Stromal cell of bone marrow (primary cell): Measurements from ENCODE around the gene CD151.

Experiments used
- DNase-seq: peaks from one replicate; pipeline ENCODE4 v3.0.0-alpha.2; 2012; ENCODE audit warnings: low read depth

CD151 gene

GRCh38 chr11:871472-871871, 38.7 kb downstream of the CD151 start:
- DNase-seq = no peak

- no peak for DNase-seq
Observed at GRCh38 chr11:872799-873198, 40.0 kb downstream of the CD151 start.

- DNase-seq = no peak
Observed at GRCh38 chr11:873706-874105, 41.0 kb downstream of the CD151 start.

- DNase-seq = no peak
Observed at GRCh38 chr11:875203-875602, 42.5 kb downstream of the CD151 start.

- DNase-seq = no peak
Observed at GRCh38 chr11:875769-876301, 43.1 kb downstream of the CD151 start.

- no peak for DNase-seq
Observed at GRCh38 chr11:876545-876944, 43.8 kb downstream of the CD151 start.

GRCh38 chr11:877565-877964, 44.8 kb downstream of the CD151 start:
- no peak for DNase-seq

- DNase-seq = no peak
Observed at GRCh38 chr11:880447-880846, 47.7 kb downstream of the CD151 start.

GRCh38 chr11:882596-882995, 49.8 kb downstream of the CD151 start:
- DNase-seq = no peak

- no peak for DNase-seq
Observed at GRCh38 chr11:883527-883926, 50.8 kb downstream of the CD151 start.

- DNase-seq = no peak
Observed at GRCh38 chr11:884578-885070, 51.9 kb downstream of the CD151 start.

GRCh38 chr11:886568-886967, 53.8 kb downstream of the CD151 start:
- no peak for DNase-seq

GRCh38 chr11:887589-887988, 54.8 kb downstream of the CD151 start:
- DNase-seq = no peak
